PC-3 (cell line): ENCODE data around the gene ATP8A2.

Experiments used
- CTCF ChIP-seq: fragments of 300-600 bp; sonication (generic); conservative IDR thresholded peaks from 2 replicates; pipeline ENCODE4 v1.5.1; 2017; ENCODE audit warnings: antibody characterized with exemption, low read depth, mild to moderate bottlenecking, low read length
- EZH2 ChIP-seq: fragments of 300-600 bp; sonication (generic); IDR thresholded peaks from one replicate; pipeline ENCODE4 v1.6.1; 2017; ENCODE audit warnings: antibody characterized with exemption, mild to moderate bottlenecking, low read length; ENCODE audit not compliant: unreplicated experiment
- EZH2phosphoT487 ChIP-seq: fragments of 300-600 bp; sonication (generic); IDR thresholded peaks from 2 replicates; pipeline ENCODE4 v1.6.1; 2018; ENCODE audit warnings: mild to moderate bottlenecking, antibody characterized with exemption, low read length, borderline replicate concordance

- TF ChIP-seq CTCF = no peak
- no peak for TF ChIP-seq EZH2
- TF ChIP-seq EZH2phosphoT487 = no peak
Measured at GRCh38 chr13:25872481-25873241, 500.9 kb downstream of the ATP8A2 start.
